PC-9 (cell line): ENCODE results near the gene DYRK4. TPM values are rescaled to one million over a fixed set of nuclear protein-coding genes. Genes with fewer than 3 reads are reported as not detected.

Experiments
- BruUV-seq: library from RNA; stranded (reverse); fragments of 400-500 nt; replicated peaks from 2 replicates; lab custom pipeline; 2021; lab: Mats Ljungman, UMichigan
- CTCF ChIA-PET: fragments of 300-600 bp; sonication (Branson Sonifier 250); formaldehyde crosslinking; loops from one replicate; lab custom pipeline; 2022; ENCODE audit warnings: antibody characterized with exemption; lab: Charles Lee
- POLR2A ChIA-PET: fragments of 300-600 bp; sonication (Branson Sonifier 250); formaldehyde crosslinking; loops from one replicate; lab custom pipeline; 2022; ENCODE audit warnings: antibody characterized with exemption; ENCODE audit not compliant: unreplicated experiment; lab: Charles Lee
- DNase-seq, 2 experiments: peaks; one replicate each; pipeline versions ENCODE4 v3.0.0 to v3.0.0-alpha.2; 2015 to 2022; ENCODE audit warnings: mixed read lengths in 1 of 2
- H2AFZ ChIP-seq: fragments of 200-600 bp; sonication (generic); 2 replicates; pipeline ENCODE4 v1.8.1; 2017; ENCODE audit warnings: antibody characterized with exemption
- H3F3A ChIP-seq: fragments of 200-600 bp; sonication (generic); 2 replicates; pipeline ENCODE4 v1.8.1; 2017; ENCODE audit warnings: antibody characterized with exemption, mild to moderate bottlenecking, low read depth; ENCODE audit not compliant: insufficient read depth
- H3K27ac ChIP-seq: fragments of 200-600 bp; sonication (generic); 2 replicates; pipeline ENCODE4 v1.6.1; 2016; ENCODE audit warnings: mixed run types
- H3K27me3 ChIP-seq: fragments of 200-600 bp; sonication (generic); 2 replicates; pipeline ENCODE4 v1.6.1; 2016; ENCODE audit warnings: low read depth, mixed run types; ENCODE audit not compliant: insufficient read depth
- H3K36me3 ChIP-seq: fragments of 200-600 bp; sonication (generic); 2 replicates; pipeline ENCODE4 v1.6.1; 2016; ENCODE audit warnings: low read depth, mixed run types
- H3K4me1 ChIP-seq: fragments of 200-600 bp; sonication (generic); replicated peaks from 2 replicates; pipeline ENCODE4 v1.6.1; 2016; ENCODE audit warnings: mixed run types; ENCODE audit not compliant: insufficient read depth
- H3K4me2 ChIP-seq: fragments of 200-600 bp; sonication (generic); 2 replicates; pipeline ENCODE4 v1.6.1; 2017; ENCODE audit warnings: mixed run types
- H3K4me3 ChIP-seq: fragments of 200-600 bp; sonication (generic); 2 replicates; pipeline ENCODE4 v1.6.1; 2016; ENCODE audit warnings: mixed run types
- H3K79me2 ChIP-seq: fragments of 200-600 bp; sonication (generic); 2 replicates; pipeline ENCODE4 v1.6.1; 2017; ENCODE audit warnings: low read depth, mixed run types
- H3K9me2 ChIP-seq: fragments of 200-600 bp; sonication (generic); 2 replicates; pipeline ENCODE4 v1.8.1; 2017; ENCODE audit warnings: mild to moderate bottlenecking; ENCODE audit not compliant: insufficient read depth
- H3K9me3 ChIP-seq: fragments of 200-600 bp; sonication (generic); 2 replicates; pipeline ENCODE4 v1.8.1; 2016; ENCODE audit warnings: low read depth; ENCODE audit not compliant: insufficient read depth
- H4K20me1 ChIP-seq: fragments of 200-600 bp; sonication (generic); 2 replicates; pipeline ENCODE4 v1.8.1; 2017; ENCODE audit not compliant: insufficient read depth
- EZH2 ChIP-seq: fragments of 200-600 bp; sonication (generic); IDR thresholded peaks from 2 replicates; pipeline ENCODE4 v1.8.0; 2017; ENCODE audit warnings: antibody characterized with exemption, low read depth
- intact Hi-C: fragments of 100-400 bp; cut with micrococcal nuclease; formaldehyde crosslinking; loops from one replicate; pipeline ENCODE4 v1.10.0; 2022; ENCODE audit not compliant: unreplicated experiment
- total RNA-seq: library from RNA; stranded (reverse); gene quantifications from 2 replicates; pipeline ENCODE4 v1.2.3, GENCODE V29; 2021
- TF ChIP-seq, protein P1 (sequence below): fragments of 200-600 bp; sonication (generic); conservative IDR thresholded peaks from 2 replicates; pipeline ENCODE4 v1.6.1; 2017; ENCODE audit warnings: mixed run types, antibody characterized with exemption, mild to moderate bottlenecking, moderate library complexity

DYRK4 gene
- total RNA-seq, 1 experiment from 2014 or later = 41.8 TPM

DNA sequence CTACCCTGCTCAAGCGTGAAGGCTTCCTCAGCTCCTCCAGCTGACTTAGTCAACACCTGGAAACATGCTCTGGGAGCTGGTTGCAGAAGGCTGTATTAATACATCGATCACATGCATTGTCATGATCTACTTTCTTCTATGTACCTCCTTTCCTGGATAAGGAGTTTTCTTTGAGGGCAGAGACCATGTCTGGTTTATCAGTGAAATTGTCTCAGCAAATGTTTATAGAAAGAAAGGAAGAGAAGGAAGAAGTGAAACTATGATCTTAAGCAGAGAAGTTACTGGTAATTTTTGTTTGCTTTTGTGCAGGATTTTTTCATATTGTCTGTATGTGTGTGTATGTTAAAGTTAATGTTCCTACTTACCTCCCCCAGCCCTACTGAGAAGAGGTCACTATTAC is 4.5 kb downstream of the DYRK4 start:
- Histone ChIP-seq H4K20me1 (no peaks in the 10 kb centered on the region), H3K4me2 (no peak overlapping the region), H3K79me2 (no peaks in the 10 kb centered on the region), H3K27ac (no peak overlapping the region), H3K36me3 (no peaks in the 10 kb centered on the region), H3K9me3 (no peaks in the 10 kb centered on the region), H3K4me1 (no peaks in the 10 kb centered on the region), H3K4me3 (no peak overlapping the region), H3K9me2 (no peaks in the 10 kb centered on the region), H3K27me3 (no peaks in the 10 kb centered on the region), H2AFZ (no peak overlapping the region), H3F3A (no peaks in the 10 kb centered on the region)
- TF ChIP-seq EZH2 = no peak
- TF ChIP-seq, protein P1, sequence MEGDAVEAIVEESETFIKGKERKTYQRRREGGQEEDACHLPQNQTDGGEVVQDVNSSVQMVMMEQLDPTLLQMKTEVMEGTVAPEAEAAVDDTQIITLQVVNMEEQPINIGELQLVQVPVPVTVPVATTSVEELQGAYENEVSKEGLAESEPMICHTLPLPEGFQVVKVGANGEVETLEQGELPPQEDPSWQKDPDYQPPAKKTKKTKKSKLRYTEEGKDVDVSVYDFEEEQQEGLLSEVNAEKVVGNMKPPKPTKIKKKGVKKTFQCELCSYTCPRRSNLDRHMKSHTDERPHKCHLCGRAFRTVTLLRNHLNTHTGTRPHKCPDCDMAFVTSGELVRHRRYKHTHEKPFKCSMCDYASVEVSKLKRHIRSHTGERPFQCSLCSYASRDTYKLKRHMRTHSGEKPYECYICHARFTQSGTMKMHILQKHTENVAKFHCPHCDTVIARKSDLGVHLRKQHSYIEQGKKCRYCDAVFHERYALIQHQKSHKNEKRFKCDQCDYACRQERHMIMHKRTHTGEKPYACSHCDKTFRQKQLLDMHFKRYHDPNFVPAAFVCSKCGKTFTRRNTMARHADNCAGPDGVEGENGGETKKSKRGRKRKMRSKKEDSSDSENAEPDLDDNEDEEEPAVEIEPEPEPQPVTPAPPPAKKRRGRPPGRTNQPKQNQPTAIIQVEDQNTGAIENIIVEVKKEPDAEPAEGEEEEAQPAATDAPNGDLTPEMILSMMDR = no peak
- intact Hi-C loops = no loop called here
- DNase-seq = no peak
- CTCF ChIA-PET = no interaction called here
- BruUV-seq = no TSS peak
- POLR2A ChIA-PET = no interaction called here

DNA sequence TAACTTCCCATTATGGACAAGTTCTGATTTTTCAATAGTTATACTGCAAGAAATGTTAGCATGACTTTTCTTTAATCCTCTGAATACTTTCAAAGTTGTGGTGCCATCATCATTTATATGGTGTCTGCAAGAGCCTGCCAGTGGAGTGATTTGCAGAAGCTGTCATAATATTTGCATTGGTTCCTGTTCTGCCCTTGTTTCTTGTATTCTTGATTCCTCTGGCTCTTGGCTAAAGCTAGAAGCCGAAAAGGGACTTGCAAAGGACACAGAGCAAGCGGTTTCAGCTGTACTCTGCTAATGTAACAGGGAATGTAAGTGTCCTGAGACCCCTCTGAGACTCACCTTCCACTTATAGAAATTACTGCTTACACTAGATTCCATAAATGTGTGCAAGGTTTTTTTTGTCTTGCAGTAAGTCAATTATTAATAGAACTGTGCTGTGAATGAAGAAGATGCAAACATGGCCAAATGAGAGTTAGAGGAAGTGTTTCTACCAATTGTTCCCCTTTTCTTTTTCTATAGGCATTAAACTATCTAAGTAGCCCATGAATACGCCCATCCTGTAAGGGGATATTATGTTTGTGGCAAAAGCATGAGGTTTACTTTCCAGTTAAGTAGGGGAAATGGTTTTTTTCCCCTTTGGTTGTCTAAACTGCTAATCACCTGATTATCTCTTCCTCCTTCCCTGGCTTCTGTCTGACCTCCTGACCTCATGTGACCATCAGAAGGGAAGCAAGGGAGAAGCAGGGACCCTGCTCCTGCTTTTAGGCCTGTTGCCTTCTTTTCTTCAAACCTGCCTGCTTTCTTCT is 5.3 kb downstream of the DYRK4 start:
- H3K27me3 ChIP-seq = no peaks in the 10 kb centered on the region
- no peaks in the 10 kb centered on the region for H4K20me1 ChIP-seq
- no peak overlapping the region for H3K4me2 ChIP-seq
- no peaks in the 10 kb centered on the region for H3K36me3 ChIP-seq
- H3K9me2 ChIP-seq = no peaks in the 10 kb centered on the region
- ChIA-PET POLR2A (no interaction called here), CTCF (no interaction called here)
- intact Hi-C loops = no loop called here
- H3K4me1 ChIP-seq = no peaks in the 10 kb centered on the region
- no peak overlapping the region for H2AFZ ChIP-seq
- BruUV-seq = no TSS peak
- no peaks in the 10 kb centered on the region for H3K9me3 ChIP-seq
- no peaks in the 10 kb centered on the region for H3F3A ChIP-seq
- no peak for TF ChIP-seq EZH2
- TF ChIP-seq, protein P1 = no peak
- no peaks in the 10 kb centered on the region for H3K79me2 ChIP-seq
- no peak overlapping the region for H3K4me3 ChIP-seq
- no peak overlapping the region for H3K27ac ChIP-seq
- DNase-seq = no peak

DNA sequence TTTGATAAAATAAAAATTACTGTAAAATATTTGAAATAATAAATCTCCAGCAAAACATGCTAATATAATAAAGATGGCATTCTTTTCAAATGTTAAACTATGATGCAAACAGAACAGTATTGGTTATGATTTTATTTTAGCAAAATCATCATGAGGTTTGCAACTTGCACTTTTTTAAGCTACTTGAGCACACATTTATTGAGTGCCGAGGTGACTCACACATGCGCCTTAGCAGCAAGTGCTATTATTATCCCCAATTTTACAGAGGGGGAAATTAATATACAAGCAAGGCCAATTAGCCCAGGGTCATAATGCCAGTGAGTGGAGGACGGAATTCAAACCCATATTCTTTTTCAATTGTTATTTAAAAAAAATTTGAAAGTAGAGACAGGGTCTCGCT is 7.3 kb downstream of the DYRK4 start:
- DNase-seq = no peak

More for the DNA sequence above, 7.3 kb downstream of the DYRK4 start:
- H3K4me2 ChIP-seq = no peak overlapping the region
- no peaks in the 10 kb centered on the region for H3K27me3 ChIP-seq
- CTCF ChIA-PET = no interaction called here
- no peaks in the 10 kb centered on the region for H3F3A ChIP-seq
- no TSS peak for BruUV-seq
- intact Hi-C loops = no loop called here
- no peaks in the 10 kb centered on the region for H3K9me2 ChIP-seq
- no peak overlapping the region for H2AFZ ChIP-seq
- H3K4me1 ChIP-seq = no peaks in the 10 kb centered on the region
- TF ChIP-seq, protein P1 = no peak
- TF ChIP-seq EZH2 = no peak
- no peak overlapping the region for H3K4me3 ChIP-seq
- H3K36me3 ChIP-seq = no peaks in the 10 kb centered on the region
- H3K9me3 ChIP-seq = no peaks in the 10 kb centered on the region
- H3K79me2 ChIP-seq = no peaks in the 10 kb centered on the region
- H3K27ac ChIP-seq = no peak overlapping the region
- H4K20me1 ChIP-seq = no peaks in the 10 kb centered on the region
- POLR2A ChIA-PET = no interaction called here
